Activated T-cell treated with anti-CD3 and anti-CD28 coated beads, Interleukin-2, amount 50 U/mL, for 1 hour (primary cell): Measurements from ENCODE around the gene MYO7A.
A peak's percentile ranks its signal among the peaks of the same experiment; 100 is the strongest.

Experiments used
- DNase-seq: peaks from one replicate; pipeline ENCODE4 v3.0.0-alpha.2; 2020

MYO7A gene

DNA sequence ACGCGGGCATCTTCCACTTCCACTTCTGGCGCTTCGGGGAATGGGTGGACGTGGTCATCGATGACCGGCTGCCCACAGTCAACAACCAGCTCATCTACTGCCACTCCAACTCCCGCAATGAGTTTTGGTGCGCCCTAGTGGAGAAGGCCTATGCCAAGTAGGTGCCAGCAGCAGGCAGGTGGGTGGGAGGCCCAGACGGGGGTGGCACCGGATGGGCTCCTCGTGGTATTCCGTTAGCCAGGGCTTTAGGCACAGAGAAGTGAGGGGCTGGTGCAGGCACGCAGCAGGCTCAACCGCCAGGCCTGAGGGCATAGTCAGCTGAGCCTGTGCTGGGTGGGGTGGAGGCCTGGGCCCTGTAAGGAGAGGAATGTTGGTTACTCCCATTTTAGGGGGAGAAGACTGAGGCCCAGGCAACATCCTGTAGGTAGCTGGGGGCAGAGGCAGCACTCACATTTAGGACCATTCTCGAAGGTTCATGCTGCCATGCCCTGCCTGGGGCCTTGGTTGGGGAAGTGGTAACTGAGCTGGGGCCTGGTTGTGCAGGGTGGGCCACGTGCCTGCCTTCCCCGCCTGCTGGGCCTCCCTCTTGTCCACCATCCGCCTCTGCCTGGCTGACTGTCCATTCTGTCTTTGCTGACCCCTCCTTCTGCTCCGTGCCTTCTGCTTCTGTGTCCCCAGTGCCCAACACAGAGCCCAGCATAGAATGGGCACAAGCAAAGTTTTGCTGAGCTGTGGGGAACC lies 15.2 kb upstream of the MYO7A start:
- DNase-seq = no peak

DNA sequence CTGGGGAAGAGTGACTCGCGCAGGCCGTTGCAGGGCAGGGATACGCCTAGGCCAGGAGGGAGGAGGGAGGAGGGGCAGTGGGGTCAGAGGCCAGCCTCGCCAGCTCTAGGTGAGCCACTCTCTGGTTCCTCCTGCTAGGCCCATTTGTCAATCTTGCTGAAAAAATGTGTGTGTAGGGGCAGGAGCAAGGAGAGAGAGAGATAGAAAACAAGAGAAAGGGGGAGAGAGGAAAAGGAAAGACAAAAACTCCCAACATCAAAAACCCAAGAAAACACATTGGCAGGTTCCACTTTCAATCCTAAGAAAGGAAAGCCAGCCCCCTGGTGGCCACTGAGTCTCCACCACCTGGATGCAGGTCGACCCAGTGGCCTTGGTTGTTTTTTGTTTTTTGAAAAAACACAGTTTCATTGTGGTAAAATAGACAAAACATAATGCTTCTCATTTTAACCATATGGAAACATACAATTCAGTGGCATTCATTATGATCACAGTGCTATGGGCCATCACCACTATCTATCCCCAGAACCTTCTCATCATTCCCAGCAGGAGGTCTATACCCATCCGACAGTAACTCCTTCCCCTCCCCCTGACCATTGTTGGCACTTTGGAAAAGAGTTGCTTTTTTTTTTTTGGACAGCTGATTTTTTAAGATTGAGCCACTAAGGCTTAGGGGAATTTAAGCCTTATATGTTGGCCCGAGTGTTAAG lies 14.5 kb upstream of the MYO7A start:
- DNase-seq = no peak

DNA sequence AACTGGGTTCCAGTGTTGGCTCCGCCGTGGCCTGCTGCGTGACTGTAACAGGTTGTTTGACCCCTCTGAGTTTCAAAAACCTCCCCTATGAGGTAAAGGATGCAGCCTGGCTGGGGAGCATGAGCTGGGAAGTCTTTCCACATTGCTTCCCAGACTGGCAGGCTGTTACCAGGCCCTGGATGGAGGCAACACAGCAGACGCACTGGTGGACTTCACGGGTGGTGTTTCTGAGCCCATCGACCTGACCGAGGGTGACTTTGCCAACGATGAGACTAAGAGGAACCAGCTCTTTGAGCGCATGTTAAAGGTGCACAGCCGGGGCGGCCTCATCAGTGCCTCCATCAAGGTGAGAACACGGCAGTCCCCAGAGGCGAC lies 14.0 kb upstream of the MYO7A start:
- DNase-seq = no peak

DNA sequence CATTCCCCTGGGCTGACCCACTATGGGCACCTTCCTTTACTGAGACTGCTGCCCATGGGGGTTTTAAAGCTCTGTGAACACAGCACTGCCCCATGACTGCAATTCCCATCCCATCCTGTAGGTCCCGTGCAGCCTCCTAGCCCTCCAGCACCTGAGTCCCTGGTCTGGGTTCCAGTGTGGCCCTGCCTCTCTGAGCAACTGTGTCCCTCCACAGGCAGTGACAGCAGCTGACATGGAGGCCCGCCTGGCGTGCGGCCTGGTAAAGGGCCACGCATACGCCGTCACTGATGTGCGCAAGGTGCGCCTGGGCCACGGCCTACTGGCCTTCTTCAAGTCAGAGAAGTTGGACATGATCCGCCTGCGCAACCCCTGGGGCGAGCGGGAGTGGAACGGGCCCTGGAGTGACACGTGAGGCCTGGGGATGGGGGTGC lies 12.8 kb upstream of the MYO7A start:
- no peak for DNase-seq

DNA sequence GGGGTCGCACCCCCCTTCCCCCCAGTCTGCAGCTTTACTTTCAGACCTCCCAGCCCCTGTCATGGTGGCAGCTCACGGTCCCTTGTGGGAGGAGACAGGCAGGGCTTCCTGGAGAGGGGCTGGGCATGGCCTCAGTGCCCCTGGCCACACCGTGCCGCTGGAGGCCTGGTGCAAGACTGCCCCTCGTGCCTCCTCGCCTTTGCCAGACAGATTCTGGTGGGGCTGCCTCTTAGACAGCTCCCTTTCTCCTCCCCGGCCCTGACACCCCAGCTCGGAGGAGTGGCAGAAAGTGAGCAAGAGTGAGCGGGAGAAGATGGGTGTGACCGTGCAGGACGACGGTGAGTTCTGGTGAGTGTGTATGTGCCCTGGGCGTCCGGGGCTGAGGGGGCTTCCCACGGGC lies 12.1 kb upstream of the MYO7A start:
- no peak for DNase-seq

DNA sequence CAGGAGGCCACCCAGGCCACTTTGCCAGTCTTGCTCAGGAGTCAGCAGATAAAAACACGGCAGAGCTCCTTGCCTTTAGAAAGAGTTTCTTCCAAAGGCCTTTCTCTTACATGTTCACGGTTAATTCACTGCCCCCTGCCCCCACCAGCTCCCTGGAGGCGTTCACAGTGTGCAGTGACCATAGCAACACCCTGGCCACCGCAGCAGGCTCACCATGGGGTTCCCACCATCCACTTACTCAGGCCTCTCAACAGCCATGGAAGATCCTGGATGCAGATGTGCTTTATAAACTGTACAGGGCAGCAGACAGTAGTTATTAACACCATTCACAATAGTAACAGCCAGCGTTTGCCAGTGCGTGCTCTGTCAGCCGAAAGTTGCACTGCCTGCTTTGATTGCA lies 10.6 kb upstream of the MYO7A start:
- DNase-seq = no peak

DNA sequence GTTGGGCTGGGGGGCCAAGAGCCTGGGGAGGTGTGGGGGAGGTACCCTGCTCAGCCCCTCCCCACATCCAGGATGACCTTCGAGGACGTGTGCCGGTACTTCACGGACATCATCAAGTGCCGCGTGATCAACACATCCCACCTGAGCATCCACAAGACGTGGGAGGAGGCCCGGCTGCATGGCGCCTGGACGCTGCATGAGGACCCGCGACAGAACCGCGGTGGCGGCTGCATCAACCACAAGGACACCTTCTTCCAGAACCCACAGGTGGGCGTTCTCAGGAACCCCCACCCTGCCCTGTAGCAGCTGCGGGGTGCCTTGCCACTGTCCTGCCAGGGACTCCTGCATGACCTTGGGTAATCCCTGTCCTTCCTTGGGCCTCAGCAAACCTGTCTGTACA lies 10.0 kb upstream of the MYO7A start:
- no peak for DNase-seq

DNA sequence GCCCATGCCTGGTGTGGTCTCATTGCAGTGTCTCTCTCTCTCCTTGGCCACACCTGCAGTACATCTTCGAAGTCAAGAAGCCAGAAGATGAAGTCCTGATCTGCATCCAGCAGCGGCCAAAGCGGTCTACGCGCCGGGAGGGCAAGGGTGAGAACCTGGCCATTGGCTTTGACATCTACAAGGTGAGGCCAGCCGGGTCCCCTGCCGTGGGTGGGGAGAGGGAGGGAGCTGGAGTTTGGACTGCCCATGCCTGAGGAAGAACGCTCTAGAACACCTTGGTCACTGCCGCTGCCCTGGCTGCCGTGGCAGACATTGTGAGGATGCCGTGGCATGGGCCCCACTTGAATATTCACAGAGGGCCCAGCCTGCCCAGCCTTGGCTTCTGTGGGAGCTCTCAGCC lies 9.1 kb upstream of the MYO7A start:
- no peak for DNase-seq

DNA sequence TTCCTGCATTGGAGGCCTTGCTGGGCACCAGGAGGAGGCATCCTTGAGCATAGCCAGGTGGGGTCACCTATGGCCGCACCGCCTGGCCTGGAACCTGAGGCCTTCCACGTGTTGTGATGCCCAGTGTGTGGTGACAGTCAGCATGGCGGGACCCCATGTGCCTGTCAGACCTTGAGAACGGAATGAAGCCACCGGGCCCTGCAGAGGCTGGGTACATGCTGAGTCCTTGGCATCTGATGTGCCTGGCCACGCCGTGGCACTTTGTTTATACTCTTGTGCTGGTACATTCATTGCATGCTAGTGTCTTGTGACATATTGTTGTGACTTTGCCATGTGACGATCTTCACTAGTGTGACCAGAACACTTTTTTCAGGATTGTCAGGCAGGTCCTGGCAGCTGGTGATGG lies 8.5 kb upstream of the MYO7A start:
- DNase-seq = no peak

DNA sequence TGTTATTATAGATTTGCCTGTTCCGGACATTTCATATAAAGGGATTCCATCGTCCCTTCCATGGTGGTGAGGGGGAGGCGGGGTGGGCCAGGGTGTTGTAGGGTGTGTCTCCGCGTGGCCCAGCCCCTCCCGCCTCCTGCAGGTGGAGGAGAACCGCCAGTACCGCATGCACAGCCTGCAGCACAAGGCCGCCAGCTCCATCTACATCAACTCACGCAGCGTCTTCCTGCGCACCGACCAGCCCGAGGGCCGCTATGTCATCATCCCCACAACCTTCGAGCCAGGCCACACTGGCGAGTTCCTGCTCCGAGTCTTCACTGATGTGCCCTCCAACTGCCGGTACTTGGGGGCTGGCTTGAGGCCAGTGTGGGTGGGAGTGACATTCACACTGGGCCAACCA lies 7.5 kb upstream of the MYO7A start:
- no peak for DNase-seq

DNA sequence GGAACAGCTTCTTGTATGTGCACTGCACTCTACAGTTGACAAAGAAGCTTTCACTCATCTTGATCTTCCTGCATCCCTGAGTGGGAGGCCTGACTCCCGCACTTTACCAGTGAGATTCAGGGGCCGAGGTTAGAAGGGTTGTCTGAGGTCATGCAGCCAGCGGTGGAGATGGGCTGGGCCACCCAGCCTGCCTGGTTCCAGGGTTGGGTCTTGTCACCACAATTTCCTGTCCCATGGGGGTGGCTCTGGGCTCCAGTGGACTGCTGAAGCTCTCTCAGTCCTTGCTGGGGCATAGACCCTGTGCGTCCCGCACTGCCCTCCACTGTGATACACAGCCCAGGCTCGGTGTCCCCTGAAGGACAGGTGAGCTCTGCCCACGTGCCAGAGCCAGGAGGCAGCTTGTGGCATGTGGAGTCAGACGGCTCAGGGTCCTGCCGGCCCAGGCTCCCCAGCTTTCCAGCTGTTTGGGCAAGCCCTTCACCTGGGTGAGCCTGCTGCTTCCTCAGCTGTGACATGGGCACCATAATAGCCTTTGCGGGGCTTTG lies 6.9 kb upstream of the MYO7A start:
- DNase-seq = no peak

DNA sequence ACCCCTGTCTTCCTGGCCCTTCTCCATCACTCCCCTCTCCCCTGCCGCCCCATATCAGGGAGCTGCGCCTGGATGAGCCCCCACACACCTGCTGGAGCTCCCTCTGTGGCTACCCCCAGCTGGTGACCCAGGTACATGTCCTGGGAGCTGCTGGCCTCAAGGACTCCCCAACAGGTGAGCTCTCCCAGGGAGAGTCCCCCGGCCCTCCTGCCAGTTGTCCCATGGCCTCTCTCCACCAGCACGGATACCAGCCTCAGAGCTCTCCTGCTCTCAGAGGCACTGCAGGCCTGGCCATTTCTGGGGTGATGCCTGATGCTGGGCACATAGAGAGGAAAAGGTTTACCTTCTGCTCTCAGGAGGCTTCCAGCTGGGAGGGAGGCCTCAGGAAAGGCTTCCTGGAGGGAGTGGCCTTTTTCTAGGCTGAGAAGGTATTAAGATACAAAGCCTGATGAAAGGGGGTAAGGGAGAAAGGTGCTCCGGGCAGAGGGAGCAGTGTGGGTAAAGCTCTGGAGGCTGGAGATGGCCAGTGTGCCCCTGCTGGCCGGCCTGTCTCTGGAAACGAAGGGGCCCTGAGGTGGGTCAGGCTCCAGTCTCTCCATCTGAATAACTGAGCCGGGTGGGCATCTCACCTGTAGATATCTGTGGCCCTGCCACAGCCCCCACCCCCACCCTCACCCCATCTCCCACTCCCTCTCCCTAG lies 6.0 kb upstream of the MYO7A start:
- no peak for DNase-seq

DNA sequence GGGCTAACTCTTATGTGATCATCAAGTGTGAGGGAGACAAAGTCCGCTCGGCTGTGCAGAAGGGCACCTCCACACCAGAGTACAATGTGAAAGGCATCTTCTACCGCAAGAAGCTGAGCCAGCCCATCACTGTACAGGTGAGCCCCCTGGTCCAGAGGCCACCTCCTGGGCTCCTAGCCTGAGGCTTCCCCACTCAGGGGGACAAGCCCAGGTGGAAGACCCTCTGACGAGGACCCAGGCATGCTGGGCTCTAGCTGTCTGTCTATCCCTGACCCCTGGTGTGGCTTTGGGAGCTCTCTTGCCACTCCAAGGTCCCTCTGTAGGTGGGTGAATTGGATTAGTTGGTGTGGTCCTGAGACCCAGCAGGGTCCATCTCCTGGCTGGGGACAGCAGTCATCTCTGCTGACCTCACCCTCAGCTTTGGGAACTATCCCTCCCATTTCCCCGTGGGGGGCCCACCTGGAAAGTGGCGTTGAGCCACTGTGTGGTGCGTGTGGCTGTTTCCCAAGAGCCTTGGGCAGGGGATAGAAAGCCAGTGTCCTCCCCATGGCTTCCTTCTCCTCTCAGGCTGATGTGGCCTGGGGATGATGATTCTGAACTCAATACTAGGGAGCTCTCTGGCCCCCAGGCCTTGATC lies 5.4 kb upstream of the MYO7A start:
- DNase-seq = no peak

DNA sequence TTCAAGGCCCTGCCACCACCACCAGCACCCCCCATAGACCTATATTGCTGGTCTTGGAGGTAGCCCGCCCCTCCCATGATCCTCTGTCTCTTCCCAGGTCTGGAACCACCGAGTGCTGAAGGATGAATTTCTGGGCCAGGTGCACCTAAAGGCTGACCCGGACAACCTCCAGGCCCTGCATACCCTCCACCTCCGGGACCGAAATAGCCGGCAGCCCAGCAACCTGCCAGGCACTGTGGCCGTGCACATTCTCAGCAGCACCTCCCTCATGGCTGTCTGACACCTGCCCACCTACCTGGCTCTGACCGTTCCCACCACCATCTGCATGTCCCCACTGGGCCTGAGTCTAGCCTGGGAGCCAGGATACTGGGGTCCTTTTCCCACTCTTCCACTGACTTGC lies 4.5 kb upstream of the MYO7A start:
- DNase-seq = no peak

DNA sequence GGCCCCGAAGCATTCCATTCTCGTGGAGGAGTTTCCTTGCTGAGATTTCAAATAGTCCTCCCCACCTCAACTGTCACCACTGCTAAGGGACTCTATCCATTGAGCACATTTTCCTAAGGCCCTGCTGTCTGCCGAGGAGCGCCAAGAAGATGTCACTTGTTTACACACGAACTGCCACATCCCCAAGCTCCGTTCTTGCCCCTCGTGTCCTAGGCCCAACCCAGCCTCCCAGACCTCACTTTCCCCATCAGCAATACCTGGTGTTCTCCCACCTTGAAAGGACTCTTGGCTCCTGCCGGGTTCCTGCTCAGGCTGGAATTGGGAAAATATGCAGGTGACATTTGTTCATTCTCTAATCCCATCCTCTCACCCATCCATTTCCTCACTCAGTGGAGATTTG lies 4.0 kb upstream of the MYO7A start:
- no peak for DNase-seq

DNA sequence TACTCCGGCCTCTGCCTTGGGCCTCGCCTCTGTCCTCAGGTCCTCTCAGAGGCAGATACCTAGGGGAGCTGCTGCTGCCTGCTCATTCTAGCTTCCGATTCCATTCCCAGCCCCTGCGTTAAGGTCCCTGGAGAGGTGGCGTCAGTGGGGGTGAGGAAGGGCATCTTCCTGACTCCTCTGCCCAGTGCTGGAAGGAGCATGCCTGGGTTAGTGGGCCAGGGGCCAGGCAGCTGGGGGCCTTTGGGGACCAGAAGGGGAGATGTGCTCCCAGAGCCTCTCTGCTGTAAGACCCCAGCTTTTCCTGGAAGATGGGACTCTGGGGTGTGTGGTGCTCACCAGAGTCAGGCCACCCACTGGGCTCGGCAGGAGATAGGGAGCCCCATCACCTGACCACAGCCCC lies 3.6 kb upstream of the MYO7A start:
- DNase-seq = no peak

DNA sequence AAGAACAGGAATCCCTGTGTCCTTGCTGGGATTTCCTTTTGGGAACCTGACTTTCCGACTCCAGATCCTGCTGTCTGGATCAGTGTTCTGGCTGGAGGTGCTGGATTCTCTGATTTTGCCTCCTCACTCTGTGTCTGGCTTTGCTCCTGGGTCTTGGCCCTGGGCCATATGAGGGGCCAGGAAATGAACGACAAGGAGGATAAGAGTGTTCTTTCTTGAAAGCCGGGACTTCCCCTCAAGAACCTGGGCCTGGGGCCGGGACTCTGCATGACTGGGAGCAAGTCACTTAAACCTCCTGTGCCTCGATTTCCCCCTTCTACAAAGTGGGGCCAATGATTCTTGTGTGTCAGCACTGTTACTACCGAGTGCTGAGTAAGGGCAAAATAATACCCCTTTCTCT lies 2.9 kb upstream of the MYO7A start:
- no peak for DNase-seq

DNA sequence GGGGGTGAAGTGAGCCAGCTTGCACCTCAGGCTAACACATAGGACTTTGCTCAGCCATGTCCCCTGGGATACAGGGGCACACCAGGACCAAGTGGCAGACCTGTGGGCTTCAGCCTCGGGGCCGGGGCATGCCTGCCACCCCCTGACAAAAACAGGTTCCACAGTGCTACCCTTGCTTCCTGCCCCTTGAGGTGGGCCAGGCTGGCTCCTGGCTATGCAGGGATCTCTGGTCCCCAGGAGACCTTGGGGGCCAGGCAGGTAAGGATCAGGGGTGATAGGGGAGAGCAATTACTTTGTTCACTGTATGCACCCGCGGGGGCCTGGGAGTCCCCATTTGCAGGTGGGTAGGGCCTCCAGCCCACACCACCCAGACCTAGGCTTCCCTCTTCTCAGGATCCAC lies 2.4 kb upstream of the MYO7A start:
- DNase-seq = no peak

DNA sequence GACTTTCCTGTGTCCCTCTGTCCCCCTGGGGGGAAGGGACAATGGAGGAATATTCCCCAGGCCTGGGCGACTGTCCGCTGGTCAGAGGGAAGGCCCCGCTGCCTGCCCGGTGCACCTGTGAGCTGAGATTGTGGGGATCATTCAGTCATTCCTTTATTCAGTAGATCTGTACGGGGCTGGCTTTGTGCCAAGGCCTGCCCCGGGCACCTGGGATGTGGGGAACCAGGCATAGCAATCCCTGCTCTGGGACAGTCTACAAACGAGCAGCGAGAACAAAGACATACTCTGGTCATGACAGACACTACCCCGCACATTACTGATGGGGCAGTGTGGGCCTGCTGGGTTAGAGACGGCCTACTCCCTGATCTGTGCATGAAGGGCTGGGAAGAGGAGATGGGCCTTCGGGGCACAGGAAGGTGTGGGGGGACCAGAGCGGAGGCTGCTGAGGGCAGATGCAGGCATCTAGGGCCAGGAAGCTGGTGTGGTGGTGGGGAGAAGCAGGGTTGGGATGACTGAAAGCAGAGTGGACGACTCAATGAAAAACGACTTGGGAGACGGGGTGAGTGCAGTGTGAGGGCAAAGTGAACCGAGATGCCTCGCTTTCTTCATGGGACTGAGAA lies 1.8 kb upstream of the MYO7A start:
- DNase-seq = no peak

DNA sequence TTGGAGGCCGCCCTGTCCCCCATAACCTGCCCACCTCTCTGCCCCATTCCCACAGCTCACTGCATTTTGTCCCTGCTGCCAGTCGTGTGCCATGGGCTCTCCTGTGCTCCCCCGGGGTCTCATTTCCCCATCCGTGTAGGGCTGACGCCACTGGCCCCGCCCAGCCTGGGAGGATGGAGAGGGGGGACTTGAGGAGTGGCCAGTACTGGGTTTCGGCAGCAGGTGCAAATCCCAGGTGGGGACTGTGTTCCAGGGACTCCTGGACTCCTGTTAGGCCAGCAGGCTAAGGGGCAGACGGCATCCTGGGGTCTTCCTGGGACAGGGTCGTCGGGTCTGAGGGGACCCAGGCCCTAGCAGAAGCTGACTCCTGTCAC lies 1.2 kb upstream of the MYO7A start:
- DNase-seq = no peak

DNA sequence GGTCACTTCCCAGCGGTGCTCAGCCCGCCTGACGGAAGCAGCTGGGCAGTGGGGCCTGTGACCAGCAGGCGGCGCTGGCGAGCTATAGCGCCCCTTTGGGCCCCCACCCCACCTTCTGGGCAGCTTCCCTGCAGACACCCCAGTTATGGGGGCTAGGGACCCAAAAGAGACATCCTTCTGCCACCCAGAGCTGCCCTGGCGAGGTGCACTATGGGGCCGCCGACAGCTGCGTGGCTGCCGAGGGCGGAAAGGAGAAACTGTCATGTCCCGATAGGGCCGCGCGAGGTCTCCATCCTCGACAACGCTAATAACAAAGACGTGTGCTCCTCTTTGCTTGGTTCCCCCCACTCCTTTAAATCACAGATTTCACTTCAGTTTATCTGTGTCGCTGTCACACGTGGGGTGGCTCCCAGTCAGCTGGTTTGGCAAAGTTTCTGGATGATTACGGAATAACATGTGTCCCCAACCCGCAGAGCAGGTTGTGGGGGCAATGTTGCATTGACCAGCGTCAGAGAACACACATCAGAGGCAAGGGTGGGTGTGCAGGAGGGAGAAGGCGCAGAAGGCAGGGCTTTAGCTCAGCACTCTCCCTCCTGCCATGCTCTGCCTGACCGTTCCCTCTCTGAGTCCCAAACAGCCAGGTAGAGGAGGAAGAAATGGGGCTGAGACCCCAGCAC lies 673 bp upstream of the MYO7A start:
- peak; percentile 73 for DNase-seq

DNA sequence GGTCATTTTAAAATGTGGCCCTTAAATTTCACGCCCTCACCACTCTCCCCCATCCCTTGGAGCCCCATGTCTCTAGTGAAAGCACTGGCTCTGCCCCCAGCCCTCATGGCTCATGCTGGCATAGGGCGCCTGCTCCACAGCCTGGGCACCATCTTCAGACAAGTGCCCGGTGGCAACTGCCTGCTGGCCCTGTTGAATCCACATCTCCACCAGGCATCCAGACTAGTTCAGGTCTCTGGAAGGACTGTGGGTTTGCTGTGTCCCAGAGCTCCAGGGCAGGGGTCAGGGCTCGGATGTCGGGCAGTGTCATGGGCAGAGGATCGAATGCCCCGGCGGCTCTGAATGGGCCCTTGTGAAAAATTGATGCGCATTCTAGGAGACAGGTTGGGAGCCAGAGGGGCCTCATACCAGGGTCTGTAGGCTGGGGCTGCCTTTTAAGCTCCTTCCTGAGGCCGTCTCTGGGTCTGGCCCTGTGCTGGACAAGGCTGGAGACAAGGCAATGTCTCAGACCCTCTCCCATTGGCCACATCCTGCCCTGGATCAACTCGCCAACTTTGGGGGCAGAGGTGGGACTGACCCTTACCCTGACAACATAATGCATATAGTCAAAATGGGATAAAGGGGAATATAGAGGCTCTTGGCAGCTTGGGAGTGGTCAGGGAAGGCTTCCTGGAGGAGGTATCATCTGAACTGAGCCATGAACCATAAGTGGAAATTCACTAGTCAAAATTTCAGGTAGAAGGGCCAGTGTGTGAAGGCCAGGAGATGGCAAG lies 1.2 kb downstream of the MYO7A start:
- no peak for DNase-seq
